Coronary artery (tissue), 2 donors: ENCODE data around the gene TMEM253.

ENCODE experiments used
- DNase-seq: peaks from one replicate; pipeline ENCODE4 v3.0.0-alpha.2; 2017; ENCODE audit warnings: low spot score
- H3K27ac ChIP-seq, 2 donors: fragments of 200-600 bp; sonication (generic); one replicate each; pipeline ENCODE4 v1.5.1; 2016 to 2019
- H3K4me3 ChIP-seq: fragments of 200-600 bp; sonication (generic); 2 replicates; pipeline ENCODE4 v1.5.1; 2016; ENCODE audit warnings: mild to moderate bottlenecking, moderate library complexity
- TF ChIP-seq, protein P1 (sequence below): fragments of 200-600 bp; sonication (generic); IDR thresholded peaks from one replicate; pipeline ENCODE4 v1.5.1; 2019; ENCODE audit warnings: antibody characterized with exemption

TMEM253 gene

DNA sequence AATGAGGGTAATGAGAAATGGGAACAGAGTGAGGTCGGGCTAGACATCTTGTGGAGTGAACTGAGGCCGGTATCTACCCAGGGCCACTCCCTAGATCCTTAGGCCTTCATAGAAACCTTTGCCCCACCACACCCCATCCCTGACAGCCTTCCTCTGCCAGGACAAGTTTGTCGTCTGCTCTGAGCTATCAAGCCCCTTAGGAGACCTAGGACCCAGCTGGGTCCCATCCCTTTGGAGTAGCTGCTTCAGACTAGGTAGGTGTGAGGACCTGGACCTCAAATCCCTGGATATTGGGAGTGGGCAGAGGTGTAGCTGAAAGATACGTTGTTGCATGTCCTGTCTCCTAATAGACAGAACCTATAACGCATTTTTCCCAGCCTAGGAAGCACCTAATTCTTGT, at the start of gene TMEM253:
TMEM253 (plus strand) TSS at position 136 of the 400 bp plus-strand sequence. CDS start 278 bp downstream, outside the sequence.
- H3K27ac ChIP-seq, result peak within 1 kb of the TSS in 1 of 2 donors; percentile 97
- DNase-seq, result no peak
- TF ChIP-seq, protein P1, sequence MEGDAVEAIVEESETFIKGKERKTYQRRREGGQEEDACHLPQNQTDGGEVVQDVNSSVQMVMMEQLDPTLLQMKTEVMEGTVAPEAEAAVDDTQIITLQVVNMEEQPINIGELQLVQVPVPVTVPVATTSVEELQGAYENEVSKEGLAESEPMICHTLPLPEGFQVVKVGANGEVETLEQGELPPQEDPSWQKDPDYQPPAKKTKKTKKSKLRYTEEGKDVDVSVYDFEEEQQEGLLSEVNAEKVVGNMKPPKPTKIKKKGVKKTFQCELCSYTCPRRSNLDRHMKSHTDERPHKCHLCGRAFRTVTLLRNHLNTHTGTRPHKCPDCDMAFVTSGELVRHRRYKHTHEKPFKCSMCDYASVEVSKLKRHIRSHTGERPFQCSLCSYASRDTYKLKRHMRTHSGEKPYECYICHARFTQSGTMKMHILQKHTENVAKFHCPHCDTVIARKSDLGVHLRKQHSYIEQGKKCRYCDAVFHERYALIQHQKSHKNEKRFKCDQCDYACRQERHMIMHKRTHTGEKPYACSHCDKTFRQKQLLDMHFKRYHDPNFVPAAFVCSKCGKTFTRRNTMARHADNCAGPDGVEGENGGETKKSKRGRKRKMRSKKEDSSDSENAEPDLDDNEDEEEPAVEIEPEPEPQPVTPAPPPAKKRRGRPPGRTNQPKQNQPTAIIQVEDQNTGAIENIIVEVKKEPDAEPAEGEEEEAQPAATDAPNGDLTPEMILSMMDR, result no peak
- H3K4me3 ChIP-seq, result no peak within 1 kb of the TSS

GRCh38 chr14:21053184-21054122, 47.4 kb upstream of the TMEM253 start:
- Histone ChIP-seq H3K27ac (no peak overlapping the region), H3K4me3 (no peak overlapping the region)
- DNase-seq, result no peak

DNA sequence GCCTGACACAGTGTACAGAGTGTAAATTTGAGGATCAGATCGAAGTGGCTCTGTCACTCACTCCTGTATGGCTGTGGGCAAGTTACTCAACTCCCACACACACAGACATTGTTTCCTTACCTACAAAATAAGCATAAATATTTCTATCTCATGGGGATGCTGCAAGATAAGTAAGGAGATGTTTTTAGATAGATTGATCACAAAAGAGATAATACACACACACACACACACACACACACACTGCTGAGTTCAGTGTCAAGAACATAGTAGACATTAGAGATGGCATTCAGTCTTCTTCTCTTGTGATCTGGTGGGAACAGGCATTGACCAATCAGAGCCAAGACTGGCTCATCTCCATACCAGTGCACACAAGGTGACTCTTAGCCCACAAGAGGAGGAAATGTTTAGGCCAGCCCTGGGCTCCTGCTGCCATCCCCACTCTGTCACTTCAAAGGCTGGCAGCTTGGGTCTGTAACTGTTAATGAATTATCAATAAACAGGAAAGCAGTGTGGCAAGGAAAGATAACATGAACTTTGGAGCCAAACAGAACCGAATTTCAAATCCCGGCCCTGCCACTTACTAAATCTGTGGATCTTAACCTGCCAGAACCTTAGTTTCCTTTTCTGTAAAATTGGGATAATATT, 46.6 kb upstream of the TMEM253 start:
- Histone ChIP-seq H3K27ac (no peak overlapping the region), H3K4me3 (no peak overlapping the region)
- DNase-seq, result no peak
- TF ChIP-seq, protein P1, result no peak

More at GRCh38 chr14:21053184-21054122, 47.4 kb upstream of the TMEM253 start:
- TF ChIP-seq, protein P1, result no peak

DNA sequence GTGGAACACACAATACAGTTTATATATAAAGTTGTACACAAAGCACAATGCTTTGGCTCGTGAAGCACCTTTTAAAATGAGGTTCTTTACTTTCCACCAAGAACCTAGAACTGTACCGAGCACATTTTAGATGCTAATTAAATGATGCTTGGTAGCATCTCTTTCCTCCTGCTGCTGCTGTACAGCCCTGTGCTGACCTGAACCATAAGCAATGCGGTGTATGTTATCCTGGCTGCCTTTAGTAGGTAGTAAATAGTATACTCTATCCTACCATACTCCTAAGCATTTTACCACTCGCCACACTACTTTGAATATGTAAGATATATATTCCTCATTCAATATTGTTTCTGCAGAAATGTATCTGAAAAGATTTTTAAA, 46.1 kb upstream of the TMEM253 start:
- Histone ChIP-seq H3K27ac (no peak overlapping the region), H3K4me3 (no peak overlapping the region)
- TF ChIP-seq, protein P1, result no peak
- DNase-seq, result no peak

DNA sequence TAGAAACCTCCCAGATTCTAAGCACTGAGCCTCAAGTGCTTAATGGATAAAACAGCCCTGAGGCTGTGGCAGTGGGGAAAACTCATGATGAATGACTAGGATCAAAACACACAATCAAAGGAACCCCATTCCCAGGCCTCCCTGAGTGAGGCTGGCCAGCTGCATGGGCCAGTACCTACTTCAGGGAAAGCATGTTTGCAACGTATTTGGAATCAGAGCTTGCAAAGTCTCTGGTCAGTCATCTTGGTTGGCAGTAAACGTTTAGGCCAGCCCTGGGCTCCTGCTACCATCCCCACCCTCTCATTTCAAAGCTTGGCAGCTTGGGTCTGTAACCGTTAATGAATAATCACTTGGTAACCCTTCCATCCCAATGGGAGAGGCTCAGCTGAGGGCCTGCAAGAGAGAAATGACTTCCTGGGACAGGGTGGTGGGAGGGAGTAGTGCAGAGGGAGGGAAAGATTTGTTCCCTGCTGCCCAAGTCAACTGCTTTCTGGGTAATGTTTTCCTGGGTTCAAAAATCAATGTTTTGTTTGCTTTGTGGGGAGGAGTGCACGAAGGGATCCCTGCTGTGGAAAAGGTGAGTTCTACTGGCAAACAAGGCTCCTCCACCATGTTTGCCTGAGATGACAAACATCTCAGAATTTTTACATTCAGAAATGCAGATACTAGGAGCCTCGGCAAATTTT, 45.3 kb upstream of the TMEM253 start:
- TF ChIP-seq, protein P1, result no peak
- DNase-seq, result peak; percentile 35
- H3K4me3 ChIP-seq, result no peak overlapping the region
- H3K27ac ChIP-seq, result no peak overlapping the region

DNA sequence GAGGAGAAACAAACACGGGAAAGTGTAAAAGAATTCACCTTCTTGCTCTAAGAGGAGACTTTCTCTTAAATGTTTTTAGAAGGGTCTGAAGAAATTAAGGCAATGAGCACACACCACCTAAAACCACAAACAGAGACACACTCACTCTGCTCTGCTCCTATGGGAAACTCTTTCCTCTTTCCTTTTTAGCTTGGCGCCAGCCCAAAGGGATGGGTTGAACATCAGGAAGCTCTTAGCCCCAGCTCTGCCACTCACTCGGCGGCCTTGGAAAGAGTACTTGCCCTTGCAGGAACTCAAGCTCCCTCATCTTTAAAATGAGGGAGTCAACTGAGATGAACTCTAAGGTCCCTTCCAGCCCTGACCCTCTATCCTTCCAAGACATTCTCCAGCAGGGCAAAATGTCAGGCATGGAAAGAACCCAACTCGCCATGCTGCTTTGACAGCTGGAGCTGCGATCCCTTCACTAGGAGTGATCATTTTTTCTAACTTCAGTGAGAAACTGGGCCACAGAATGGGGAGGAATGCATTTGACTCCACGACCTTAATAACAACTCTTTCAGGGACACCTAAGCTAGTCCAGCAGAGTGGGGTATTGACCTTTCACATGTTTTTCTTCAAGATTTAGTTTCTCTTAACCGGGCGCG, 44.2 kb upstream of the TMEM253 start:
- TF ChIP-seq, protein P1, result no peak
- Histone ChIP-seq H3K4me3 (no peak overlapping the region), H3K27ac (no peak overlapping the region)
- DNase-seq, result no peak
